MM.1S (cell line): ENCODE results near the gene ATXN10.

Experiments used
- CTCF ChIP-seq: fragments of 300-600 bp; sonication (generic); IDR thresholded peaks from 2 replicates; pipeline ENCODE4 v1.5.1; 2016; ENCODE audit warnings: antibody characterized with exemption, low read length, mixed read lengths
- EZH2 ChIP-seq: fragments of 300-600 bp; sonication (generic); optimal IDR thresholded peaks from 2 replicates; pipeline ENCODE3; 2017; ENCODE audit warnings: low read depth, mild to moderate bottlenecking, antibody characterized with exemption, low read length, mixed read lengths

- no peak for TF ChIP-seq CTCF
- TF ChIP-seq EZH2 = no peak
These were observed 72.1 kb downstream of the ATXN10 start for GRCh38 chr22:45743687-45744086.
